ENCODE results near the gene UHMK1.
"Not testable (repeated sequence)": the region's sequence is repeated elsewhere in the genome, so short reads cannot be mapped to it uniquely, and the experiment has no call there.

Gene UHMK1

GRCh38 chr1:162568802-162569201, 71.2 kb downstream of the UHMK1 start:
- no peak for DNase-seq (ENCODE audit: low spot score)
- TF ChIP-seq, protein P1, sequence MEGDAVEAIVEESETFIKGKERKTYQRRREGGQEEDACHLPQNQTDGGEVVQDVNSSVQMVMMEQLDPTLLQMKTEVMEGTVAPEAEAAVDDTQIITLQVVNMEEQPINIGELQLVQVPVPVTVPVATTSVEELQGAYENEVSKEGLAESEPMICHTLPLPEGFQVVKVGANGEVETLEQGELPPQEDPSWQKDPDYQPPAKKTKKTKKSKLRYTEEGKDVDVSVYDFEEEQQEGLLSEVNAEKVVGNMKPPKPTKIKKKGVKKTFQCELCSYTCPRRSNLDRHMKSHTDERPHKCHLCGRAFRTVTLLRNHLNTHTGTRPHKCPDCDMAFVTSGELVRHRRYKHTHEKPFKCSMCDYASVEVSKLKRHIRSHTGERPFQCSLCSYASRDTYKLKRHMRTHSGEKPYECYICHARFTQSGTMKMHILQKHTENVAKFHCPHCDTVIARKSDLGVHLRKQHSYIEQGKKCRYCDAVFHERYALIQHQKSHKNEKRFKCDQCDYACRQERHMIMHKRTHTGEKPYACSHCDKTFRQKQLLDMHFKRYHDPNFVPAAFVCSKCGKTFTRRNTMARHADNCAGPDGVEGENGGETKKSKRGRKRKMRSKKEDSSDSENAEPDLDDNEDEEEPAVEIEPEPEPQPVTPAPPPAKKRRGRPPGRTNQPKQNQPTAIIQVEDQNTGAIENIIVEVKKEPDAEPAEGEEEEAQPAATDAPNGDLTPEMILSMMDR (IDR thresholded peaks at IDR 0.05; ENCODE audit: extremely low read depth, missing control alignments) = no peak

GRCh38 chr1:162570718-162571117, 73.1 kb downstream of the UHMK1 start:
- DNase-seq (ENCODE audit: low spot score) = no peak
- TF ChIP-seq, protein P1 (IDR thresholded peaks at IDR 0.05; ENCODE audit: extremely low read depth, missing control alignments) = no peak

GRCh38 chr1:162571121-162571520, 73.5 kb downstream of the UHMK1 start:
- not testable (repeated sequence) for DNase-seq (ENCODE audit: low spot score)

- TF ChIP-seq, protein P1 (IDR thresholded peaks at IDR 0.05; ENCODE audit: extremely low read depth, missing control alignments) = no peak
- DNase-seq (ENCODE audit: low spot score) = no peak
These were observed 74.1 kb downstream of the UHMK1 start for GRCh38 chr1:162571696-162572095.

- TF ChIP-seq, protein P1 (IDR thresholded peaks at IDR 0.05; ENCODE audit: extremely low read depth, missing control alignments) = no peak
- no peak for DNase-seq (ENCODE audit: low spot score)
These were observed 75.5 kb downstream of the UHMK1 start for GRCh38 chr1:162573136-162573535.

GRCh38 chr1:162578071-162578700, 80.6 kb downstream of the UHMK1 start:
- DNase-seq (ENCODE audit: low spot score) = no peak
- TF ChIP-seq, protein P1 (IDR thresholded peaks at IDR 0.05; ENCODE audit: extremely low read depth, missing control alignments) = no peak

DNA sequence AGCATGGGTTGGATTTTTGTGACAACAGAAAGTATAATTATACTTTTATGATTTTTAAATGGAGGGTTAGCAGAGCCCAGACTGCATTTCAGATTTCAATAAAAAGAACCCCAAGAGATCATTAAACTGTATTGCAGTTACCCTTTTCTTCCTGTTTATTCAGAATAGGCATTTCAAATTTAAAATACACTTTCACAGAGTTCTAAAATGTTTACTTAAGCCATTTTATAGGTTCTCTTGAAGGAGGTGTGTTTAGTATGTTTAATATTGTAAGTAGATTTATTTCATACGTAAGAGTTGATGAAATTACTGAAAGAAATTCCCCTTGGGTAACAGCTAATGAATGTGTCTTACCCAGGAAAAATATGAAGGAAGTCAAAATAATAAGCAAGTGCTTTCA, 81.3 kb downstream of the UHMK1 start:
- TF ChIP-seq, protein P1 (IDR thresholded peaks at IDR 0.05; ENCODE audit: extremely low read depth, missing control alignments) = no peak
- no peak for DNase-seq (ENCODE audit: low spot score)

Measured in GM20000 (cell line).